Activated T-helper 1 cell treated with anti-CD3 and anti-CD28 coated beads, Interleukin-12 subunit alpha, Interleukin-12 subunit beta, Interleukin-2, Interleukin-4 antibody, amounts not matched to agents 30 ng/mL and 10 ng/mL and 1 ng/mL, durations not matched to agents 14 hours and 24 hours and 36 hours (primary cell): ENCODE results near the gene PAAF1. TPM values are rescaled to one million over a fixed set of nuclear protein-coding genes. Genes with fewer than 3 reads are reported as not detected.

Experiments used
- DNase-seq: peaks from one replicate; pipeline ENCODE4 v3.0.0; 2021; ENCODE audit warnings: low spot score
- H3K27ac Mint-ChIP-seq: one replicate; pipeline ENCODE4 v1.8.0; 2021; ENCODE audit warnings: mild to moderate bottlenecking, mixed read lengths
- H3K27me3 Mint-ChIP-seq: one replicate; pipeline ENCODE4 v1.8.0; 2022; ENCODE audit warnings: mild to moderate bottlenecking, moderate library complexity, mixed read lengths; ENCODE audit not compliant: insufficient read depth
- H3K36me3 Mint-ChIP-seq: one replicate; pipeline ENCODE4 v1.8.0; 2021; ENCODE audit warnings: low read depth, mixed read lengths
- H3K4me1 Mint-ChIP-seq: one replicate; pipeline ENCODE4 v1.8.0; 2021; ENCODE audit warnings: low read depth, mixed read lengths
- H3K4me3 Mint-ChIP-seq: one replicate; pipeline ENCODE4 v1.8.0; 2021; ENCODE audit warnings: mild to moderate bottlenecking, moderate library complexity, mixed read lengths
- H3K9me3 Mint-ChIP-seq: one replicate; pipeline ENCODE4 v1.8.0; 2021; ENCODE audit warnings: mixed read lengths
- intact Hi-C: fragments of 100-400 bp; cut with micrococcal nuclease; formaldehyde crosslinking; loops from one replicate; pipeline ENCODE4 v1.15.1; 2024
- total RNA-seq: library from RNA; stranded (reverse); gene quantifications from 2 replicates; pipeline ENCODE4 v1.2.3, GENCODE V29; 2022

Gene PAAF1
- total RNA-seq, 1 donor from 2014 or later, result 25.0 TPM

DNA sequence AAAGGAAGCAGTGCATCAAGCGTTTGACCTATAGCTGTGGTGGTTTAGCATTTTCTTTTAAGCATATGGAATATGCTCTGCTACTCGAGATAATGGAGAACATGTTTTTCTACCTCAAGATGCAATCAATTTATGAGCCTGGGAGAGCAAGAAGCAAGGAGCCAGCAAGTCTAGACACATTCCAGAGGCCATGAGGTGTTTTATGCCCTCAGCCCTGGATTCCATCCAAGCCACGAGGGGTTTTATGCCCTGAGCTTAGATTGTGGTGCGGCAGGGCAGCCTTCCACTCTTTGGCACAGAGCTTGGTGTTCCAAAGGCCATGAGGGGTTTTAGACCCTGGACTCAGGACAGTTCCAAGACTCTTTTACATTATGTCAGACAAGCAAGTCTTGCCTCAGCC, 62.3 kb downstream of the PAAF1 start:
- no peak overlapping the region for H3K27ac Mint-ChIP-seq
- DNase-seq, result no peak
- no peaks in the 10 kb centered on the region for H3K9me3 Mint-ChIP-seq
- intact Hi-C loops, result no loop called here
- no peaks in the 10 kb centered on the region for H3K27me3 Mint-ChIP-seq
- no peaks in the 10 kb centered on the region for H3K4me1 Mint-ChIP-seq
- H3K36me3 Mint-ChIP-seq, result peaks cover 3% of the 10 kb centered on the region
- no peak overlapping the region for H3K4me3 Mint-ChIP-seq

DNA sequence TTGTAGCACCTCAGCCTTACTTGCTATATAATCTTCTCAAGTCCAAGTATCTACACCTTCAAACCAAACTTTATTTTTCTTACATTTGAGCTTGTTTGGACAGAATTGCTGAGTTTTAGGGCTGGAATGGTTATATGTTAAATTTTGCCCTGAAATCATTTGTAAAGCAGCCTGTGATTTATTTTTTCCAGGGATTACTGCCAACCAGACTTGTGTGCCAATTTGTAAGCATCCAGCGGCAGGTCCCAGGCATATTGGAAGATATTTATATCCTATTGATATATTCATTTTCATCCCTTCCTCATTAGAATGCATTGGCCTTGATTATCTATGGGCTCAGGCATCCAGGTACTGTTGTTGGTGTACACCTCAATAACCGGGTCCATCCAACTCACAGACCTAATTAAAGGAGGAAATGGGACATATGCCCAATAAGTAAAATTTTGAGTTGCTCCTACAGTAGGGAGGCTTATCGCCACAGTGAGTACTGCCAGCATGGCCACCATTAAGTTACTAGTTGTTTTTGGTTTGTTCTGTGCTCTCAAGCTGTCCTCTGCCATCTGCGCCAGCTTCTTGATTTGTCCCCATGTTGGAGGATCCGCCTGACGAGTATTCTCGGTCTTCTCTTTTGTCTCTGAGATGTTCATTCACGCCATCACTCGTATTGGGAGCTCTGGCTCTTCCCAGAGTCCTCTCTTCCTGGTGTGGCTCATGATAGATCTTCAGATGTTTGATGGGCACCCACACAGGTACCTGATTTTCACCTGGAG, 64.2 kb downstream of the PAAF1 start:
- Mint-ChIP-seq H3K27ac (no peak overlapping the region), H3K4me1 (no peaks in the 10 kb centered on the region), H3K27me3 (no peaks in the 10 kb centered on the region), H3K4me3 (no peak overlapping the region), H3K9me3 (no peaks in the 10 kb centered on the region), H3K36me3 (no peaks in the 10 kb centered on the region)
- DNase-seq, result no peak
- intact Hi-C loops, result no loop called here

DNA sequence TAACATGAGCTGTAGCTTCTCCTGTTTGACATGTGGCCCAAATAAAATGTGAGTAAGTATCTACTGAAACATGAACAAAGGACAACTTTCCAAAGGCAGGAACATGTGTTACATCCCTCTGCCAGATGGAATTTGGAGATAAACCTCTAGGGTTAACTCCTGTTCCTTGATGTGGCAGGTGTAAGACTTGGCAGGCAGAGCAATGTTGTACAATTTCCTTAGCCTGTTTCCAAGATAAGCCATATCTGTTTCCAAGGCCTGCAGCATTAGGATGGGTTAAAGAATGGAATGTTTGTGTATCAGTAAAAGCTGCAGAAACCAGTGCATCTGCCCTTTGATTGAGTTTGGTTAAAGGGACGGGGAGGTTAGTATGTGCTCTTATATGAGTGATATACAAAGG, 65.2 kb downstream of the PAAF1 start:
- DNase-seq, result no peak
- Mint-ChIP-seq H3K4me3 (no peak overlapping the region), H3K4me1 (no peaks in the 10 kb centered on the region), H3K9me3 (no peaks in the 10 kb centered on the region), H3K27ac (no peak overlapping the region), H3K36me3 (no peaks in the 10 kb centered on the region), H3K27me3 (no peaks in the 10 kb centered on the region)
- intact Hi-C loops, result no loop called here

DNA sequence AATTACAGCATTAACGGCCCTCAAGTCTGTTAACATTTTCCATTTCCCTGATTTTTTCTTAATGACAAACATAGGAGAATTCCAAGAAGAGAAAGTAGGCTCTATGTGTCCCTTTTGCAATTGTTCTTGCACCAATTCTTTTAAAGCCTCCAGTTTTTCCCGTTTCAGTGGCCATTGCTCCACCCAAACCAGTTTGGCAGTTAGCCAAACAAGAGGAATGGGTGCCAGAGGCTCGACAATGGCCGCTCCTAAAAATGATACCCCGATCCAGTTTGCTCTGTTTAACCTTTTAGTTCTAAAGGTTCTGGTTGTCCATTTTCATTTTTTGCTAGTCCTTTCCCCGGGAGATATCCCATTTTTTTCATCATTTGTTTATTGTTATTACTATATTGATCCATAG, 67.3 kb downstream of the PAAF1 start:
- no peak overlapping the region for H3K4me3 Mint-ChIP-seq
- no peak overlapping the region for H3K27ac Mint-ChIP-seq
- no peaks in the 10 kb centered on the region for H3K9me3 Mint-ChIP-seq
- H3K27me3 Mint-ChIP-seq, result no peaks in the 10 kb centered on the region
- H3K4me1 Mint-ChIP-seq, result no peaks in the 10 kb centered on the region
- intact Hi-C loops, result no loop called here
- no peak for DNase-seq
- H3K36me3 Mint-ChIP-seq, result no peaks in the 10 kb centered on the region

DNA sequence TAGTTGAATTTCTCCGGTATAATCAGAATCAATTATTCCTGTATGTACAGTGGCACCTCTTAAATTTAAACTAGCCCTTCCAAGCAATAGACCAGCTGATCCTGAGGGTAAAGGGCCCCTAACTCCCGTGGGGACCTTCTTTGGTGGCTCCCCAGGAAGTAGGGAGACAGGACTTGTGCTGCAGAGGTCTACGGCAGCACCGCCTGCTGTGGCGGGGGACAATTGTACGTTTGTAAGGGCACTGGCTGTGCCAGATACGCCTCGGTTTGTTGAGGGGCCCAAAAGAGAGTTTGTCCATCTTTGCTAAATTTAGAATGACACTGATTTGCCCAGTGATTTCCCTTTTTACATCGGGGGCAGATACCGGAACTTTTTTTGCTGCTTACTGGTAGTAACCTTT, 68.1 kb downstream of the PAAF1 start:
- H3K9me3 Mint-ChIP-seq, result no peaks in the 10 kb centered on the region
- intact Hi-C loops, result no loop called here
- no peak overlapping the region for H3K4me3 Mint-ChIP-seq
- H3K27me3 Mint-ChIP-seq, result no peaks in the 10 kb centered on the region
- no peaks in the 10 kb centered on the region for H3K4me1 Mint-ChIP-seq
- H3K27ac Mint-ChIP-seq, result no peak overlapping the region
- DNase-seq, result no peak
- no peaks in the 10 kb centered on the region for H3K36me3 Mint-ChIP-seq

DNA sequence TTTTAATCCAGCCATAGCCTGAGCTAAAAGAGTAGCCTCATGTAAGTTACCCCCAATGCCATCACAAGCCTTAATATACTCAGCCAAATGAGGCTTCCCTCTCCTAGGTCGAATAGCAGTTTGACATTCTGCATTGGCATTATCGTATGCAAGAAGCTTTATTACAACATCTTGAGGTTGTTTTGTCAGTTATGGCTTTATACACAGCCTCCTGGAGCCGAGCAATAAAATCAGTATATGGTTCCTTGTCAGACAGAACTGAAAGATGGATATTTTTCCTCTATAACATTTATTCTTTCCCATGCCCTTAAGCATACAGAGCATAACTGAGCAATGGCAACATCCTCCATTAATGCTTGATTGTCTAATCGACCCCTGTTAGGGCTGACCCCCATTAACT, 68.6 kb downstream of the PAAF1 start:
- Mint-ChIP-seq H3K36me3 (no peaks in the 10 kb centered on the region), H3K27ac (no peak overlapping the region), H3K27me3 (no peaks in the 10 kb centered on the region), H3K4me1 (no peaks in the 10 kb centered on the region), H3K4me3 (no peak overlapping the region), H3K9me3 (no peaks in the 10 kb centered on the region)
- intact Hi-C loops, result no loop called here
- DNase-seq, result no peak

DNA sequence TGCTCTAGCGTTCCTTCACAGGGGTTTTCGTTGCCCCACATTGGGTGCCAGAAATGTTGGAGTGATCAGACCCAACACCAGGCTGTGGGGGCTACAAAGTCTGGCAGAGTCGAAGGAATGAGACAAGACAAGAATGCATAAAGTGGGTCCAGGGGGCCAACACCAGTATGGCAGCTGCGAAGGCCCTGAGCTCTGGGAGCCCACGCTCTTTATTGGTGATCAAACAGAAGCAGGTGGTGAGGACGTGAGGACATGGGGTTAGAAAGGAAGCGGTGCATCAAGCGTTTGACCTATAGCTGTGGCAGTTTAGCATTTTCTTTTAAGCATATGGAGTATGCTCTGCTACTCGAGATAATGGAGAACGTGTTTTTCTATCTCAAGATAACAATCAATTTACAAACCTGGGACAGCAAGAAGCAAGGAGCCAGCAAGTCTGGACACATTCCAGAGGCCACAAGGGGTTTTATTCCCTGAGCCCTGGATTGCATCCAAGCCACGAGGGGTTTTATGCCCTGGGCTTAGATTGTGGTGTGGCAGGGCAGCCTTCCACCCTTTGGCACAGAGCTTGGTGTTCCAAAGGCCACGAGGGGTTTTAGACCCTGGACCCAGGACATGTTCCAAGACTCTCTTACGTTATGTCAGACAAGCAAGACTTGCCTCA, 70.1 kb downstream of the PAAF1 start:
- no peaks in the 10 kb centered on the region for H3K9me3 Mint-ChIP-seq
- no peak overlapping the region for H3K27ac Mint-ChIP-seq
- H3K36me3 Mint-ChIP-seq, result no peaks in the 10 kb centered on the region
- H3K4me3 Mint-ChIP-seq, result no peak overlapping the region
- intact Hi-C loops, result no loop called here
- no peak for DNase-seq
- H3K27me3 Mint-ChIP-seq, result no peaks in the 10 kb centered on the region
- no peaks in the 10 kb centered on the region for H3K4me1 Mint-ChIP-seq

DNA sequence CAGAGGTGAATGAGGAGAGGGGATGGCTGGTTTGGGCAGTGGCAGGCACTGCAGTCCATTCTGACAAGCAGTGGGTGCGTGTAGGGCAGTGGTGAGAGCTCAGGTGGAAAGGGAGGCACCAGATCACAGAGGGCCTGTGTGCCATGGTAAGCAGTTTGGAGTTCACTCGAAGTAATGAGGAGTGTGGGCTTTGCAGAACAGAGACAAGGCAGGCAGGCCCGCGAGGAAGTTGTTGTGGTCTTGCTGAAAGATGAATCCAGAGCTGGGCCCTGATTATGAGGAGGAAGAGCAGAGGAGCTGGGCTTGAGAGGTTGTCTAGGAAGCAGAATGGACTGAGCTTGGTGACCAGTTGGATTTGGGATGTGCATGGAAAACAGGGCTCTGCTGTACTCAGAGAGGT, 72.4 kb downstream of the PAAF1 start:
- DNase-seq, result no peak
- Mint-ChIP-seq H3K9me3 (no peaks in the 10 kb centered on the region), H3K36me3 (no peaks in the 10 kb centered on the region), H3K4me1 (no peaks in the 10 kb centered on the region), H3K27ac (no peak overlapping the region), H3K4me3 (no peak overlapping the region), H3K27me3 (no peaks in the 10 kb centered on the region)
- intact Hi-C loops, result no loop called here

DNA sequence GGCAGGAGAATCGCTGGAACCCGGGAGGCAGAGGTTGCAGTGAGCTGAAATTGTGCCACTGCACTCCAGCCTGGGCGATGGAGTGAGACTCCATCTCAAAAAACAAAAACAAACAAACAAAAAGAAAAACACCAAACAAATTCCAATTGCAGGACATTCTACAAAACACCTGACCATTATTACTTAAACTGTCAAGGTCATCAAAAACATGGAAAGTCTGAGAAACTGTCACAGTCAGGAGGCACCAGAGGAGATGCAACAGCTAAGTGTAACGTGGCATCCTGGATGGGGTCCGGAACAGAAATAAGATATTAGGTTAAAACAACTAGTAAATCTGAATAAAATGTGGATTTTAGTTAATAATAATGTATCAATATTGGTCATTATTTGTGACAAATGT, 73.1 kb downstream of the PAAF1 start:
- intact Hi-C loops, result no loop called here
- Mint-ChIP-seq H3K4me1 (no peaks in the 10 kb centered on the region), H3K9me3 (no peaks in the 10 kb centered on the region), H3K27me3 (no peaks in the 10 kb centered on the region), H3K27ac (no peak overlapping the region), H3K4me3 (no peak overlapping the region), H3K36me3 (no peaks in the 10 kb centered on the region)
- DNase-seq, result no peak

DNA sequence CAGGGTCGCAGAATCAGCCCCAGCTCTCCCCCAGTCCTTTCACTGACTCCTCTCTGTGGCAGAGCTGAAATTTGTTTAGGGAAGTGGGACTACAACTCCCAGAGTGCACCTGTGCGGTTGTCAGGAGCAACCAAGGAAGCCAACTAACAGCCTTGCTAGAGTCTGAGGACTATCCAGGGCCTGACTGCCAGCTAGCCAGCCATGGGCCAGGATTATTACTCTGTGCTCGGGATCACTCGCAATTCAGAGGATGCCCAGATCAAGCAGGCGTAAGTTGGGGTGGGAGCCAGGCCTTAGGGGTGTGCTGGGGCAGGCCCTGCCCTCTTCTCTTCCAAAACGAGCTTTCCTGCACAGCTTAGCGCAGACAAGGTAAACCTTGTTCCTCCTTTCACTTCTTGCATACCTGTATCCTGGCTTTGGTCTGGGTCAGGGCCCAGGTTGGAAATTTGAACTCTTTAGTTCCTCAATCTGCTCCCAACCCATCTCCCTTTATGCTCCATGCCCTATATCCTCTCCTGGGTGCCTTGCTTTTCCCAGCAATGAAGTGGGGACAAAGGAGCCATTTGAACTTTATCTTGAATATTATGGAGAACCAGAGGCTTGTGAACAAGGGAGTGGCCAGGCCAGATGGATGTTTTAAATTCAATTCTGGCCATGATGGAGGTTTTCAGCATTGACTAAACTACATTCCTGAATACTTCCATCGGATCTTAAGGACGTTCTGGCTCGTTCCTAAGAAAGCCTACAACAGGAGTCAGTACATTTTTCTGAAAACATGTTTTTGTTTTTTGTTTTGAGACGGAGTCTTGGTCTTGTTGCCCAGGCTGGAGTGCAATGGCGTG, 74.3 kb downstream of the PAAF1 start, which contains the start of gene DNAJB13:
Gene DNAJB13, plus strand, starts transcription at position 158 of the 842 bp plus-strand sequence. Its CDS starts 44 bp downstream, at position 202.
- Mint-ChIP-seq H3K4me1 (no peaks in the 10 kb centered on the region), H3K4me3 (no peak within 1 kb of the TSS), H3K36me3 (no peaks in the 10 kb centered on the region), H3K9me3 (no peaks in the 10 kb centered on the region), H3K27ac (no peak within 1 kb of the TSS), H3K27me3 (no peaks in the 10 kb centered on the region)
- intact Hi-C loops, result no loop called here
- DNase-seq, result no peak

DNA sequence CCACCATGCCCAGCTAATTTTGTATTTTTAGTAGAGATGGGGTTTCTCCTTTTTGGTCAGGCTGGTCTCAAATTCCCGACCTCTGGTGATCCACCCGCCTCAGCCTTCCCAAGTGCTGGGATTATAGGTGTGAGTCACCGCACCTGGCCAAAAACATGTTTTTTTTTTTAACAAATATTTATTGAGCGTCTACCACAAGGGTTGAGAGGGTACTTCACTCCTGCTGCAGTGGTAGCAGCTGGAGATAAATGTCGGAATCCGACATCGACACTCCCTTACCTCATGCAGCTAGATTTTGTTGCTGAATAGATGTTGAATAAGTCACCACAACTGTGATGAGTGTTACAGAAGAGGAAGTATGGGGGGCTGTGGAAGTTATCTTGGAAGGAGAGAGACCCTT, 75.0 kb downstream of the PAAF1 start:
- DNase-seq, result no peak
- Mint-ChIP-seq H3K36me3 (no peaks in the 10 kb centered on the region), H3K27me3 (no peaks in the 10 kb centered on the region), H3K27ac (no peak overlapping the region), H3K4me1 (no peaks in the 10 kb centered on the region), H3K9me3 (no peaks in the 10 kb centered on the region), H3K4me3 (no peak overlapping the region)
- intact Hi-C loops, result no loop called here

DNA sequence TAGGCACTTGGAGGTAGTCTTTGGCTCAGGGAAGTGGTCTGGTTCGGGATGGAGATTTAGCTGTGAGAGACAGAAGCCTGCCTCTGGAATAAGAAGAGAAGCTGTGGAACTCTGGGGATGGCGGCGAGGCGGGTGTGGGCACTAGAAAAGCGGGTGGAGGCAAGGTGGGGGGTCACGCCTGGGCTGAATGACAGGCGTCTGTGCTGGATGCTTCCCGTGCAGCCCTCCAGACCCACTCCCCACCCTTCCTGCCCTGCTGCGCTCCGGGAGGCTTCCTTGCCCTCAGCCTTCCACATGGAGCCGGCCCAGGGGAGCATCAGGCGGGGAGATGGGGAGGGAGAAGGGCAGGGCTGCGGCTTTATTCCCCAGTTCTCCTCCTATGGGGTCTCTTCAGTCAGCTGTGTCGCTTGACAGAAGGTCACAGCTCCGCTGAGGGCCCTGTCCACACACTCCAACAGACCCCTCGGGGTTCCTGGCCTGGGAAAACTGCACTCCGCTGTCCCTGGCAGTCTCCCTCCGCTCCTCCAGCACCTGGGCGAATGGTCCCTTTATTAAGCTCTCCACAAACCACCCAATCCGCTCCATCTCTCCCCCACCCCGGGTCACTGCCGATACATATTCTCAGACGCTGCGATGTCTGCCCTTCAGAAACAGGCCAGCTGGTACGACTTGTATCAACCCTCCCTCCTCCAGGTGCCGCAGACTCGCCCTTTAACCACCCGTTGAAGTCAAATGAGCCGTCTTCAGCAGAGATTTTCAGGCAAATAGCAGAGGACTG, 80.3 kb downstream of the PAAF1 start:
- intact Hi-C loops, result no loop called here
- peaks cover 2% of the 10 kb centered on the region for H3K27me3 Mint-ChIP-seq
- H3K9me3 Mint-ChIP-seq, result no peaks in the 10 kb centered on the region
- no peak for DNase-seq
- H3K27ac Mint-ChIP-seq, result no peak overlapping the region
- no peaks in the 10 kb centered on the region for H3K4me1 Mint-ChIP-seq
- H3K4me3 Mint-ChIP-seq, result no peak overlapping the region
- no peaks in the 10 kb centered on the region for H3K36me3 Mint-ChIP-seq
